Left ventricle myocardium inferior (tissue), 1 donor: ENCODE measurements around the gene STK11IP. TPM values are rescaled to one million over a fixed set of nuclear protein-coding genes. Genes with fewer than 3 reads are reported as not detected.

Source experiments
- DNase-seq: peaks from one replicate; pipeline ENCODE4 v3.0.0-alpha.2; 2020
- H3K27ac ChIP-seq: fragments of 200-600 bp; replicated peaks from 2 replicates; pipeline ENCODE4 v1.8.0; 2021
- H3K27me3 ChIP-seq: fragments of 200-600 bp; 2 replicates; pipeline ENCODE4 v1.8.0; 2021; ENCODE audit warnings: low read depth
- H3K36me3 ChIP-seq: fragments of 200-600 bp; 2 replicates; pipeline ENCODE4 v1.8.0; 2021
- H3K4me1 ChIP-seq: fragments of 200-600 bp; 2 replicates; pipeline ENCODE4 v1.8.0; 2021
- H3K4me3 ChIP-seq: fragments of 200-600 bp; 2 replicates; pipeline ENCODE4 v1.8.0; 2021; ENCODE audit warnings: mild to moderate bottlenecking, moderate library complexity
- H3K9me3 ChIP-seq: fragments of 200-600 bp; replicated peaks from 2 replicates; pipeline ENCODE4 v1.8.0; 2021
- CTCF ChIP-seq: fragments of 200-600 bp; IDR thresholded peaks from 2 replicates; pipeline ENCODE4 v1.8.0; 2021; ENCODE audit warnings: antibody characterized with exemption, mild to moderate bottlenecking, borderline replicate concordance
- intact Hi-C: fragments of 100-400 bp; cut with micrococcal nuclease; formaldehyde crosslinking; loops from one replicate; pipeline ENCODE4 v1.11.0; 2022
- total RNA-seq: library from RNA; stranded (reverse); fragmentation: NEBNext Ultra II Directional; extraction: Animal tissue kit (Norgen Biotek cat#: 25700); gene quantifications from one replicate; pipeline ENCODE4 v1.2.1, GENCODE V29; 2021
- donor health status: DM: no; HTN: yes; CAD: no; lungs with severe emphysema.

The STK11IP gene
- total RNA-seq, 1 donor from 2014 or later, result 15.9 TPM

GRCh38 chr2:219661197-219661954 lies 63.7 kb downstream of the STK11IP start:
- no peaks in the 10 kb centered on the region for H3K36me3 ChIP-seq
- H3K4me1 ChIP-seq, result peaks cover 22% of the 10 kb centered on the region
- DNase-seq, result no peak
- intact Hi-C loops, result no loop called here
- no peak for TF ChIP-seq CTCF
- H3K9me3 ChIP-seq, result peaks cover 14% of the 10 kb centered on the region
- no peak overlapping the region for H3K27ac ChIP-seq
- H3K27me3 ChIP-seq, result no peaks in the 10 kb centered on the region
- H3K4me3 ChIP-seq, result no peak overlapping the region

GRCh38 chr2:219661955-219662395 lies 64.3 kb downstream of the STK11IP start:
- H3K9me3 ChIP-seq, result peaks cover 14% of the 10 kb centered on the region
- peaks cover 22% of the 10 kb centered on the region for H3K4me1 ChIP-seq
- no peaks in the 10 kb centered on the region for H3K36me3 ChIP-seq
- no peaks in the 10 kb centered on the region for H3K27me3 ChIP-seq
- H3K27ac ChIP-seq, result no peak overlapping the region
- DNase-seq, result no peak
- H3K4me3 ChIP-seq, result no peak overlapping the region
- no peak for TF ChIP-seq CTCF
- intact Hi-C loops, result no loop called here

- Histone ChIP-seq H3K36me3 (no peaks in the 10 kb centered on the region), H3K4me1 (peaks cover 22% of the 10 kb centered on the region), H3K27me3 (no peaks in the 10 kb centered on the region), H3K9me3 (peaks cover 14% of the 10 kb centered on the region), H3K4me3 (no peak overlapping the region), H3K27ac (no peak overlapping the region)
- intact Hi-C loops, result no loop called here
- TF ChIP-seq CTCF, result no peak
- DNase-seq, result no peak
Observed at GRCh38 chr2:219662566-219662965, 64.9 kb downstream of the STK11IP start.

- intact Hi-C loops, result no loop called here
- peaks cover 22% of the 10 kb centered on the region for H3K4me1 ChIP-seq
- TF ChIP-seq CTCF, result no peak
- H3K27ac ChIP-seq, result no peak overlapping the region
- H3K27me3 ChIP-seq, result no peaks in the 10 kb centered on the region
- no peak overlapping the region for H3K4me3 ChIP-seq
- no peaks in the 10 kb centered on the region for H3K36me3 ChIP-seq
- peaks cover 14% of the 10 kb centered on the region for H3K9me3 ChIP-seq
- no peak for DNase-seq
Observed at GRCh38 chr2:219663116-219663762, 65.6 kb downstream of the STK11IP start.

GRCh38 chr2:219664041-219664440 lies 66.4 kb downstream of the STK11IP start:
- no peak for DNase-seq
- TF ChIP-seq CTCF, result no peak
- Histone ChIP-seq H3K27ac (no peak overlapping the region), H3K27me3 (no peaks in the 10 kb centered on the region), H3K9me3 (peaks cover 14% of the 10 kb centered on the region), H3K36me3 (no peaks in the 10 kb centered on the region), H3K4me1 (peaks cover 22% of the 10 kb centered on the region), H3K4me3 (no peak overlapping the region)
- intact Hi-C loops, result no loop called here
